ENCODE data around the gene WASL. TPM values are rescaled to one million over a fixed set of nuclear protein-coding genes. Genes with fewer than 3 reads are reported as not detected.

WASL gene
- total RNA-seq, 1 donor from 2014 or later, result 42.7 TPM

- H3K4me3 Mint-ChIP-seq (ENCODE audit: unreplicated experiment), result no peak overlapping the region
- H3K4me1 Mint-ChIP-seq (ENCODE audit: unreplicated experiment), result peaks cover 7% of the 10 kb centered on the region
- peaks cover 7% of the 10 kb centered on the region for H3K27me3 Mint-ChIP-seq (ENCODE audit: unreplicated experiment)
- H3K36me3 Mint-ChIP-seq (ENCODE audit: unreplicated experiment), result no peaks in the 10 kb centered on the region
- DNase-seq (ENCODE audit: extremely low spot score, unreplicated experiment), result no peak
- no peak overlapping the region for H3K27ac Mint-ChIP-seq (ENCODE audit: unreplicated experiment)
- TF ChIP-seq, protein P1, sequence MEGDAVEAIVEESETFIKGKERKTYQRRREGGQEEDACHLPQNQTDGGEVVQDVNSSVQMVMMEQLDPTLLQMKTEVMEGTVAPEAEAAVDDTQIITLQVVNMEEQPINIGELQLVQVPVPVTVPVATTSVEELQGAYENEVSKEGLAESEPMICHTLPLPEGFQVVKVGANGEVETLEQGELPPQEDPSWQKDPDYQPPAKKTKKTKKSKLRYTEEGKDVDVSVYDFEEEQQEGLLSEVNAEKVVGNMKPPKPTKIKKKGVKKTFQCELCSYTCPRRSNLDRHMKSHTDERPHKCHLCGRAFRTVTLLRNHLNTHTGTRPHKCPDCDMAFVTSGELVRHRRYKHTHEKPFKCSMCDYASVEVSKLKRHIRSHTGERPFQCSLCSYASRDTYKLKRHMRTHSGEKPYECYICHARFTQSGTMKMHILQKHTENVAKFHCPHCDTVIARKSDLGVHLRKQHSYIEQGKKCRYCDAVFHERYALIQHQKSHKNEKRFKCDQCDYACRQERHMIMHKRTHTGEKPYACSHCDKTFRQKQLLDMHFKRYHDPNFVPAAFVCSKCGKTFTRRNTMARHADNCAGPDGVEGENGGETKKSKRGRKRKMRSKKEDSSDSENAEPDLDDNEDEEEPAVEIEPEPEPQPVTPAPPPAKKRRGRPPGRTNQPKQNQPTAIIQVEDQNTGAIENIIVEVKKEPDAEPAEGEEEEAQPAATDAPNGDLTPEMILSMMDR (IDR thresholded peaks at IDR 0.05), result no peak
- H3K9me3 Mint-ChIP-seq (ENCODE audit: unreplicated experiment), result no peaks in the 10 kb centered on the region
Observed at GRCh38 chr7:123770378-123770777, 21.6 kb upstream of the WASL start.

DNA sequence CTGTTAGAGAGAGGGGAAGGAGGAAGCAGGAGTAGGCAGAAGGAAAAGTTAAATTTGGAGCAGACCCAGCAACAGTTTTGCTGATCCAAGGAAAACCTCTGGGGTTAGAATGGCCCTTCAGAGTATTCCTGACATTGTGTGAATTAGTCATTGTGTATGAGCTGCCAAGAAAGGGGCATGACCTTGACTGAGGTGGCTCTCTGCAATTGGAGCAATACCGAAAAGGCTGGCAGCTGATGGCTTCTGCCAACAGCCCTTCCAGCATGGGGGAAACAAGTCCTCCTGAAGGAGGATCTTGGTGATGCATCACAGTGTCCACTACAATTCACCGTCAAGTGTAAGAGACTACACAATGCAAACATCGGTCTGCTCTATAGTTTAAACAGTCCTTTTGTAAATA, 20.6 kb upstream of the WASL start:
- Mint-ChIP-seq H3K4me3 (ENCODE audit: unreplicated experiment) (no peak overlapping the region), H3K4me1 (ENCODE audit: unreplicated experiment) (peaks cover 7% of the 10 kb centered on the region), H3K9me3 (ENCODE audit: unreplicated experiment) (no peaks in the 10 kb centered on the region), H3K27me3 (ENCODE audit: unreplicated experiment) (peaks cover 7% of the 10 kb centered on the region), H3K36me3 (ENCODE audit: unreplicated experiment) (no peaks in the 10 kb centered on the region), H3K27ac (ENCODE audit: unreplicated experiment) (no peak overlapping the region)
- DNase-seq (ENCODE audit: extremely low spot score, unreplicated experiment), result no peak
- TF ChIP-seq, protein P1 (IDR thresholded peaks at IDR 0.05), result no peak

GRCh38 chr7:123768493-123768892, 19.7 kb upstream of the WASL start:
- no peaks in the 10 kb centered on the region for H3K9me3 Mint-ChIP-seq (ENCODE audit: unreplicated experiment)
- H3K27ac Mint-ChIP-seq (ENCODE audit: unreplicated experiment), result no peak overlapping the region
- no peak overlapping the region for H3K4me3 Mint-ChIP-seq (ENCODE audit: unreplicated experiment)
- H3K4me1 Mint-ChIP-seq (ENCODE audit: unreplicated experiment), result peaks cover 7% of the 10 kb centered on the region
- TF ChIP-seq, protein P1 (IDR thresholded peaks at IDR 0.05), result no peak
- H3K36me3 Mint-ChIP-seq (ENCODE audit: unreplicated experiment), result no peaks in the 10 kb centered on the region
- DNase-seq (ENCODE audit: extremely low spot score, unreplicated experiment), result no peak
- H3K27me3 Mint-ChIP-seq (ENCODE audit: unreplicated experiment), result peaks cover 7% of the 10 kb centered on the region

DNA sequence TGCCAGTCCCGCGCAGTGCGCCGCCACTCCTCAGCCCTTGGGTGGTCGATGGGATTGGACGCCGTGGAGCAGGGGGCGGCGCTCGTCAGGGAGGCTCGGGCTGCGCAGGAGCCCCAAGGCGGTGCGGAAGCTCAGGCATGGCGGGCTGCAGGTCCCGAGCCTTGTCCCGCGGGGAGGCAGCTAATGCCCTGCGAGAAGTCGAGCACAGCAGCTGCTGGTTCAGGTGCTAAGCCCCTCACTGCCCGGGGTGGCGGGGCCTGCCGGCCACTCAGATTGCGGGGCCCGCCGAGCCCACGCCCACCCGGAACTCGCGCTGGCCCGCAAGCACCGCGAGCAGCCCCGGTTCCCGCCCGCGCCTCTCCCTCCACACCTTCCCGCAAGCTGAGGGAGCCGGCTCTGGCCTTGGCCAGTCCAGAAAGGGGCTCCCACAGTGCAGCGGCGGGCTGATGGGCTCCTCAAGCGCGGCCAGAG, 14.4 kb upstream of the WASL start:
- TF ChIP-seq, protein P1 (IDR thresholded peaks at IDR 0.05), result no peak

GRCh38 chr7:123761729-123762128, 12.9 kb upstream of the WASL start:
- Mint-ChIP-seq H3K4me3 (ENCODE audit: unreplicated experiment) (no peak overlapping the region), H3K4me1 (ENCODE audit: unreplicated experiment) (peaks cover 5% of the 10 kb centered on the region), H3K27me3 (ENCODE audit: unreplicated experiment) (no peaks in the 10 kb centered on the region), H3K36me3 (ENCODE audit: unreplicated experiment) (no peaks in the 10 kb centered on the region), H3K9me3 (ENCODE audit: unreplicated experiment) (no peaks in the 10 kb centered on the region), H3K27ac (ENCODE audit: unreplicated experiment) (no peak overlapping the region)
- TF ChIP-seq, protein P1 (IDR thresholded peaks at IDR 0.05), result no peak
- no peak for DNase-seq (ENCODE audit: extremely low spot score, unreplicated experiment)

More for the DNA sequence above, 14.4 kb upstream of the WASL start:
- DNase-seq (ENCODE audit: extremely low spot score, unreplicated experiment), result no peak
- H3K9me3 Mint-ChIP-seq (ENCODE audit: unreplicated experiment), result no peaks in the 10 kb centered on the region
- H3K4me1 Mint-ChIP-seq (ENCODE audit: unreplicated experiment), result peaks cover 5% of the 10 kb centered on the region
- H3K36me3 Mint-ChIP-seq (ENCODE audit: unreplicated experiment), result no peaks in the 10 kb centered on the region
- H3K27ac Mint-ChIP-seq (ENCODE audit: unreplicated experiment), result no peak overlapping the region
- no peaks in the 10 kb centered on the region for H3K27me3 Mint-ChIP-seq (ENCODE audit: unreplicated experiment)
- H3K4me3 Mint-ChIP-seq (ENCODE audit: unreplicated experiment), result no peak overlapping the region
